SHP77 treated with DMSO at 0.1 percent for 48 hours (cell line): Measurements from ENCODE around the gene C13orf46.

ENCODE experiments used
- DNase-seq: peaks from one replicate; lab custom pipeline; 2025; lab: John Stamatoyannopoulos, UW

Gene C13orf46

GRCh38 chr13:114009590-114010400 lies 35.9 kb upstream of the C13orf46 start:
- DNase-seq = no peak

GRCh38 chr13:114008964-114009589 lies 35.2 kb upstream of the C13orf46 start:
- DNase-seq = no peak

DNA sequence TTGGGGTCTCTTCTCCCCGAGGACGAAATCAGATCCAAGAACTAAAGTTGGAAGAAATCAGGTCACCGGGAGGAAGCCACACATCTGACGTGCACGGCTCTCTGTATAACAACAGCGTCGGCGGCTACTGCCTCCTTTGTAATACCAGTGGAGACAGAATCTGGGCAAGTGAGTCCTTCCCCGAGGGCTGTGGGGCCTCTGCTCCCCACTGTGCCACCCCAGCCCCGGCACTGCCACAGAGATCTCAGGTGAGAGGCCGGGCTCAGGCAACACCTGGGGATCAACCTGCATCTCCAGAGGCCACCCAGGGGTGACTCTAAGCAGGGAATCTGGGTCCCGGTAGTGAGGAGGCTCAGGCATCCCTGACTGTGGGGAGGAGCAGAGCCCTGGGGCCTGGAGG lies 33.7 kb upstream of the C13orf46 start:
- DNase-seq = no peak

DNA sequence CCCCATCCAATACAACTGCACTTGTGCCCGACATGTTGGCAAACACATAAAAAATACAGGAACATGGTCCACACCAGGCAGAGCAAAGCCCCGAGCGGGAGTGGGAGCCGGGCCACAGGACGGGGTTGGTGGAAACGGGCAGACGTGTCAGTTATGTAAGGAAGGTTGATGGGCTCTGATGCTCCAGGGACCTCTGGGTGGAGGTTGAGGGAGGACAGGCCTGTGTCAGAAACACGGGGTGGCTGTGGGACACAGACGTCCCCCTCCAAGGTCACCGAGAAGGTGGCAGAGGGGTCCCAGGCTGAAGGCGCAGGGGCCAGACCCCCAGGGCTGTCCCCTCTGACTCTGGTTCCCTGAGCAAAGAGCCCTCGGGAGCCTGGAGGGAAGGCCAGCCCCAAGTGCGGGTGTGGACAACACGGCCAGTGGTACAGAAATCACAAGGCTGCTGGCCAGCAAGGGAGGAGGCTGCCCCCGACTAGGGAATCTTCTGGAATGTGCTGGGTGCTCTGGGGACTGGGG lies 31.4 kb upstream of the C13orf46 start:
- DNase-seq = no peak

- DNase-seq = no peak
These were observed 30.7 kb upstream of the C13orf46 start for GRCh38 chr13:114004420-114005205.

GRCh38 chr13:114002771-114003321 lies 29.0 kb upstream of the C13orf46 start:
- no peak for DNase-seq

- no peak for DNase-seq
These were observed 28.2 kb upstream of the C13orf46 start for GRCh38 chr13:114002009-114002544.

- no peak for DNase-seq
These were observed 27.6 kb upstream of the C13orf46 start for GRCh38 chr13:114001331-114002008.

DNA sequence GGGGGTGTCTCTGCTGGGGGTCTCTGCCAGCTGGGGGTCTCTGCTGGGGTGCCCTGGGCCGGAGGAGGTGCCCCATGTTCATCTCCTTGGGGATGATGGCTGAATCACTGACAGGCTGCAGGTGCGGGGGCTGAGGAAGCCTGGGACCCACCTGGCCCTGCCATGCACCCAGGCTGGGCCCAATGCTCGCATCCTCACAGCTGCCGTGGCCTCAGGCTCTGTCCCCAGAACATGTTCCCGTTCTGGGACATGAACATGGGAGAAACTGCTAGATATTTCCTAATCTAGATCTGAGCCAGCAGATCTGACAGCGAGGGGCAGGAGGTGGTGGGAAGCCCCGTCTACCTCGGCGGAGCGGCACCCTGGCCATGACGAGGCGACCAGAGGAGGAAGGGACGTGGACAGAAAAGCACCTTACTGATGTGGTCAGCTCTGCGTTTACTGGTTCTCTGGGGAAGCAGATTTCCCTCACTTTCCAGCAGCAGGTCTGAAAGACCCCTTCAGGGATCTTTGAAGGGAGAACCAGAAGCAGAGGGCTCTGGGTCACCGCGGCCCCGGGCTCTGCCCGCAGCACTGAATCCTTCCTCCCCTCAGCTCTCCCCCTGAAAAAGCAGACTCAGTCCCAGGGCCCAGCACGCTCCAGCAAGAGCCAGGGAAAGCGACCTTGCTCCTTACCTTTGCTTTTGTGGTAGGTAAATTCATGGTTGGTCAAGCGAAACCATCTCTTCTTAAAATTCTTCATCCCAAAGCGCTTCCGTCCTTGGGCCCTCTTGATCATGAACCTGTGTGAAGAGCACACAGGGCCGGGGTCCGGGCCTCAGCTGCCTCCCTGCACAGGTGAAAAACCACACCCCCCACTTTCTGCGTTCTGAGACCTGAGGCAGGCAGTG lies 26.5 kb upstream of the C13orf46 start:
- no peak for DNase-seq

DNA sequence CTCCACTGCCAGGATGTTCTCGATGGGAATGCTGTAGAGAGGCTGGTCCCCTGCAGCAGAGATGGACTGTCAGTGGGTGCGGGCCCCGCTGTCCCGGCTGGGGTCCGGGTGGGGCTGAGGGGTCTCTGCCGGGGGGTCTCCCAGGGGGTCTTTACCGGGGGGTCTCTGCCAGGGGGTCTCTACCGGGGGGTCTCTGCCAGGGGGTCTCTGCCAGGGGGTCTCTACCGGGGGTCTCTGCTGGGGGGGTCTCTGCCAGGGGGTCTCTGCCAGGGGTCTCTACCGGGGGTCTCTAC lies 25.7 kb upstream of the C13orf46 start:
- DNase-seq = no peak

DNA sequence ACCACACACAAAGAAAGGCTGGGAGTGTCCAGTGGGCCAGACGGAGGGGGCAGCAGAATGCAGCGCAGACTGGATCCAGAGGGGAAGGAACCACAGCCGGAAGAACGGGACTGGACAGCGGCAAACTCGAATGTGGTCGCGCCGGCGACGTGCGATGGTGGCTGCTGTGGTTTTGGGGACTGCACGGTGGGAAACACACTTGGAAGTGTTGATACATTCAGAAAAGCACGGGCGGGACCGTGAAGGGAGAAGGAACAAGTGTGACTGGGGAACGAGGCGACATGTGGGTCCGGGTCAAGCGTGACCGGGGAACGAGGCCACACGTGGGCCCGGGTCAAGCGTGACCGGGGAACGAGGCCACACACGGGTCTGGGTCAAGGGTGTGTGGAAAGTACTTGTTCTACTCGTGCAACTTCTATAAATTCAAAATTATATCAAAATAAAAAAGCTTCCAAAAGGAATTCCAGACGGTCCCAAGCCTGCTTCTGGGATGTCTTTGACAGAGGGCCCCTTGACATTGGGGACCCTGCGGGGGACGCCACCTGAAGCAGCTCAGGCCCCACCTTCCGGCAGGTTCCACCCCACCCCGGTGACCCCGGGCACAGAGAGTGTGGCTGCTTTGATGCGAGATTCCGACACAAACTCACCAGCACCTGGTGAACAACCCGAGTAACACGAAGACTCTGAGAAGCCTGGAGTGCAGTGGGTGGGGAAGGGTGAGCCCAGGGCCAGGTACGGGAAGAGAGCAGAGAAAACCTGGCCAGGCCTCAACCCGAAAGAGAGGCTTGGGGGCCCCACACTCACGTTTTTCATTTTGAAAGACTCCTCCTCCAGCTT lies 25.1 kb upstream of the C13orf46 start:
- DNase-seq = no peak

- no peak for DNase-seq
These were observed 24.2 kb upstream of the C13orf46 start for GRCh38 chr13:113997845-113998751.

DNA sequence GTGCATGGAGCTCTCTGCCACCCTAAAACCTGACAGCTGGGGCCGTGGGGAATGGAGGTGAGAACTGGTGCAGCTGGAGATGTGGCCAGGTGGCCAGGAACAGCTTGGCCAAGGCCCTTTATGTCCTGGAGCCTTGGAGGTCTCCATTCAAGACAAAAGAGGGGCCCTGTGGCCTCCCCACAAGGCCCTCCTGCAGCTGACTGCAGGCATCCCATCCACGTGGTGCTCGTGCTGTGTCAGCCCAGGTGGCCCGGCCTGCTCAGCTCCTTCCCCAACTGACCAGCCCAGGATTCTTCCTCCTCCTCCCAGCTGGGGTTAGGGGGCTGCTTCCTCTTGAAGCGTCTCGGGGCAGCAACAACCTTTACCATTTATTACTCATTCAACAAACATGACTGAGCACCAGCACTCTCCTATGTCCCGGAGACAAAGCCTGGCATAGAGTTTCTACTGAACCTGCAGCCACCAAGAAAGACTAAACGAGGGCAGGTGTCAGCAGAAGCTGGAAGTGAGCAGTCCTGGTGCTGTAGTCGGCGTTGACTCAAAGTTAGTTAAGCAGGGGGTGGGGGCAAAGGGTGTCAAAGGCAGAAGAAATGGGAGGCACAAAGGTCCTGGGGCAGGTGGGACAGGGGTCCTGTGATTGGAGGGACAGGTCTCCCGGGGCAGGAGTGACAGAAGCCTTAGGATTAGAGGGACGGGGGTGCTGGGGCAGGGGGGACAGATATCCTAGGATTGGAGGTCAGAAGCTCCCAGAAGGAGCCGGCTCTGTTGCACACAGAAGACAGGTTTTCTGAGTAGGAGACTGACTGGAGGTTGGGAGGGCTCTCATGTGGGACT lies 23.3 kb upstream of the C13orf46 start:
- no peak for DNase-seq

DNA sequence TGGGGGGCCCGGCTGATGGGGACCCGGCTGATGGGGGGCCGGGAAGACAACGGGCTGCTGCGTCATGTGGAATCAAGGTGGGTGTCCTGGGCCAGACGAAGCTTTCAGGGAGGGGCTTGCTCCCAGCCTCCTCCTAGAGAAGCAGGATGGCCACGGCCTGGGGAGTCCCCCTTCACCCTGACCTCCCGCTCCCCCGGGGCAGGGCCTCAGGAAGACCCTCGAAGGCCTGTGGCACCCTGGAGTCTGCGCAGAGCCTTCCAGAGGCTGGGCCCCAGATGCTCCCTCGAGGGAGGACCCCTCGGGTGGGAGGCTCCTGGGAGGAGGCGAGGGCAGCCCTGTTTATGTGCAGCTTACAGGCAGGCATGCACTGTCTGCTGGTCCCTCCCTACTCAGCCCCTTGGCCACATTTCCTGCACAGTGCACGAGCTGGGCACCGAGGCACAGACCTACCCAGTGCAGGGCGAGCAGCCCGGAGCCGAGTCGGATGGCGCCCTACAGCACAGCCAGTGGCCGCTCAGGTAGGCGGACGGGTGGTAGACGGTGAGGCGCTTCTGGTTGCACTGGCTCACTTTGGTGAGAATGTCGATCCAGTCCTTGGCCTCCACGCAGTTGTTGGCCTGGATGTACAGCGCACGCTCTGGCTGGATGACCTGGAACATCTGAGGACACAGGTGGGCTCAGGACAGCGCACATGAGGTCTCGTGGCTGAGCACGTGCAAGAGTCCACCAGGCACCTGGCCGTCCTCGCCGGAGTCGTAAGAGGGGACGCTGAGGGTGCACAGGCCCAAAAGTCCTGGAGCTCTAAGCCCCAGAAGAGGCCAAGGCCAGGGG lies 22.4 kb upstream of the C13orf46 start:
- no peak for DNase-seq

DNA sequence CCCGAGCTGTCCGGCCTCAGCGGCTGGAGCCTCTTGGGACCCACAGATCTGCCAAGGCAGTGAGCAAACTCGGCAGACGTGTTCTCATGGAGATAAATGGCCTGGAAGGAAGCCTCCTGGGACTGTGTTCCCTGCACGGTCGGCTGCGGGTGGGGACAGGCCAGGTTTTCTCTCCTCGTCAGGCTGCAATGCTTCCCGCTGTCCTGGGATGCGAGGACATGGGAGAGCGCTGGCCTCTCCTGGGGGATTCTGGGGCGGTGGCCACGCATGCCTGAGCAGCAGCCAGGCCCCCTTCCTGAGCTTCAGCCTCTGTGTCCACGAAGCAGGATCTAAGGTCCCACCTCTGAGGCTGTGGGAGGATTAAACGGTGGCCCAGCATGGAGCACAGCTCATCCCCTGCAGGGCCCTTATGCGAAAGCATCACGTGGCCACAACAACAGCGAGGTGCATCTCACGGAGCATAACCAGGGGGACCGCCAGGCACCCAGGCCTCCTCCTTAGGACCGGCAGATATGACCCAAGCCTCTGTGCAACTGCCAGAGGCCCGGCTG lies 21.2 kb upstream of the C13orf46 start:
- DNase-seq = no peak

GRCh38 chr13:113992276-113993005 lies 18.6 kb upstream of the C13orf46 start:
- DNase-seq = no peak
